GM03348 (cell line): ENCODE results near the gene SCN10A.

Experiments
- DNase-seq: peaks from one replicate; pipeline ENCODE4 v3.0.0; 2012; ENCODE audit warnings: low spot score

The SCN10A gene

DNA sequence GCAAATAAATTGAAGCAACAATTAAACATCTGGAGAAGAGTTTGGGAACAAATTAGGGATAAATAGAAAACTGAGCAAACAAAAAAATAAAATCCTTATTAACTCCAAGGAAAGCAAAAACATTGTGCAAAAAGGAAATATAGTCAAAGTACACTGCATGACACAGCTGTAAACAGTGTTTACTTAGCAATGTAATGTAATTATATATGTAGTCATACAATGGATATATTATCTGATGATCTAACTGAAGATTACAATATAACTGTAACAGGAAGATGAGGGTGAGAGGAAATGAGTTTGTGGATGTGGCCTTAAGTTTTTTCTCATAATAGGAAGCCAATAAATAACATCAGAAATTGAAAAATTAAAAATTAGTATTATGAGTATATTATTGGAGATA, 42.5 kb downstream of the SCN10A start:
- no peak for DNase-seq

DNA sequence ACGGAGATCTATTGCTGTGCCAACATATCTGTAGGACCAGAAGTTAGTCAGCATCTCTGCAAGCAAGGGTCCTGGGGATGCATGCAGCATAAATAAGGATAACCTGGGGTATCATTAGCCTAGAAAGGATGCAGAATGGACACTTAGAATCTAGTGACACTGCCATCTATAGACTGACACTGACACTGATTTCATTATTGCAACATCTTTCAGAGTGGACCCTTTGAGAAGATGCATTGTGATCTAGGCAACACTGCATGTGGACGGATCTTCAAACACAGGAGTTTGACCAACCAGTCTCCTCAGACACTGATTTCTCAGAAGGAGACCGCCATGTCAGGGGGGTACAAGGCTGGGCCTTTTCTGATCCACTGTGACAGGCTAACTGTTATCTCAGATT, 52.4 kb downstream of the SCN10A start:
- DNase-seq = no peak

DNA sequence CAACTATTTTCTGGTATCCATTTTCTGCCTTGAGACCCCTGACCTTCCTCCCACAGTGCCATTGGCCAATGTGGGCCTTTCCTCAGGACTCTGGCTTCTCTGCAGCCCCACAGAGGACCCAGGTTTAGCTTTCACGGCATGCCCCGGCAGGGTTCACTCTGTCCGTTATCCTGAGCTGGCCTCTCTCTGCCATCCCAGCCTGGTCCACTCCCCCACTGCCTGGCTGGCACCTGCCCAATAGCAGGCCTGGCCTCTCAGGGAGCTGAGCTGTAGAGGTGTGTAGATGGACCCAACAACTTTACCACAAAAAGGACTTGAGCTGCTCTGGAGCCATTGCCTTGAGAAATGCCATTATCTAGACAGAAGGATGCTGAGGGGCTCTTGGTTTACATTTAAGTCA, 57.5 kb downstream of the SCN10A start:
- DNase-seq = no peak

- no peak for DNase-seq
These were observed 58.3 kb downstream of the SCN10A start for GRCh38 chr3:38757721-38758120.

DNA sequence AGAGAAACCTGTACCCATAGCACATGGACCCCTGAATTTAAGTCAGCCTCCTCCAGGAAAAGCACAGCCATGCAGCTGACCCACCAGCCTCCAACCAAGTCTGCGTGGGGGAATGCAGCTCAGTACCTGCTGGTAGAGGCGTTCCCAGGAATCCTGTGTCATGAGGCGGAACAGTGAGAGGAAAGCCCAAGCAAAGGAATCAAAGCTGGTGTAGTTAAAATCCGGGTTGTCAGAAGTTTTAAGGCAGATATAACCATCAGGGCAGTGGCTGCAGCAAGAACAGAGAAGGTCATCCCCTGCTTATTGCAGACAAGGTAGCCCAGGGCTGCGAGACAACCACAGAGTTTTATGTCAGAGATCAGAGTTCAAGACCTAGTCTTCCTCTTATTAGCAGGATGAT, 59.1 kb downstream of the SCN10A start:
- DNase-seq = no peak

GRCh38 chr3:38755130-38755529, 60.9 kb downstream of the SCN10A start:
- DNase-seq = no peak

DNA sequence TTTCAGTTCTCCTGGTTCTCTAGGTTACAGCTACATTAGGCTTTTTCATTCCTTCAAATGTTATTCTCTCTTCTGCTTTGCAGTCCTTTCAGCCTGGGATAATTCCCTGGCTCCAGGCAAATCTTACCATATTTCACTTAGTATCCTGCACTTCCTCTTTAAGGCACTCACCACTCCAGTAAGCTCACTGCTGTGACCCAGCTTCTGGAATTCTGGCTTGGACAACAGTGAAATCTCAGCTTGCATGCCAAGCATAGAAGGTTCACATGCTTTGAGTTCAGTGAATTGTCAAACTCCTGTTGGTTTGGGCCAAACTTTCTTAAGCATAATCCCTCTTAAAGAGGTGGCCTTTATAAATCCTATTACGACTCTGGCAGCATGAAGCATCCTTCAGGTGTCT, 69.4 kb downstream of the SCN10A start:
- no peak for DNase-seq

GRCh38 chr3:38743043-38743442, 73.0 kb downstream of the SCN10A start:
- no peak for DNase-seq

- DNase-seq = no peak
These were observed 73.5 kb downstream of the SCN10A start for GRCh38 chr3:38742550-38742949.

DNA sequence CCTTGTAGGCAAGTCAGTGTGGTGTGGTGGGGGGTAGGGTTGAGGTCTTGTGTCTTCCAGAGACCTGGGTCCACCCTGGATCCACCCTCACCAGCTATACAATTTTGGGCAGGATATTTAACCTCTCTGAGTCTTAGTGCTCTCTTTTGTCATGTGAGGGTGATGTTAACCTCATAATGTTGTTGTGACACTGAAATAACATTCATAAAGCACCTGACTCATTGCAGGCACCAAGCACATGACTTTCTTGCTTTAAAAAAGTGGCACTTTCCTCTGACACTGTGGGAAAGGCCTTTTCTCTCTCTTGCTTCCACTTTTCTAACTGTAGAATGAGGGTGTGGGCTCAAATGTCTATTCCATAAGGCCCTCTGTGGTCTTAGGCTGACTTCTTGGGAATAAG, 75.5 kb downstream of the SCN10A start:
- no peak for DNase-seq

- no peak for DNase-seq
These were observed 76.1 kb downstream of the SCN10A start for GRCh38 chr3:38739931-38740330.

- DNase-seq = no peak
These were observed 76.7 kb downstream of the SCN10A start for GRCh38 chr3:38739396-38739689.

DNA sequence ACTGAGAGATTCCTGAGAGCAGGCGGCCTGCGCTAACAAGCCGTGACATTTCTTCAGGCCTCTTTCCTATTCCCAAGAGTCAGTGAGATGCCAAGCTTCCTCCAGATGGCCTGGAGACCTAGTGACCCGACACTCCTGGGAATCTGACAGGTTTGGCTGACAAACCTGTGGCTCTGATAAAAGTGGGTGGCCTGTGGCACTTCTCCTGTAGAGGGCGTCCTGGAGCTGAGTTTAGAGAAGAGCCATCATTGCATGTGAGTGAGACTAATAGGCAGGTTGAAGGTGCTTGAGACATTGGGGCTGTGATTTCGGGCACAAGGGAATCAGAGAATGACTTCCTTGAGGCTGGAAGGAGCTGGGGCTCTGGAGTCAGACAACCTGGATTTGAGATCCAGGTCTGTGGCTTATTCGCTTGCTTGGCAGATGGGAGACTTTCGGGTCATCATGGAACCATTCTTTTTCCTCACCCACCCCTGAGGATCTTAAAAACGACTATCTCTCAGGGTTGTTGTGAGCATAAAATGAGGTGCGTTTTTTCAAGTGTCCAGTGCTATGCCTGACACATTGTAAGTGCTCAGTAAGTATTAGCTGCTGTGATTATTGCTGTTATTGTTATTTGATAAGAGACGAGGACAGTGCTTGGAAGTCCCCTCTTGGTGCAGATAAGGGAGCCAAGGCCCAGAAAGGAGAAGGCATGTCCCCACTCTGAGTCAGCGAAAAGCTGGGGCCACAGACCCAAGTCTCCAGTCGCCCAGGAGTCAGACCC, 77.2 kb downstream of the SCN10A start:
- peak; percentile 39 for DNase-seq

- no peak for DNase-seq
These were observed 84.5 kb downstream of the SCN10A start for GRCh38 chr3:38731522-38731921.

GRCh38 chr3:38730281-38730680, 85.7 kb downstream of the SCN10A start:
- no peak for DNase-seq

DNA sequence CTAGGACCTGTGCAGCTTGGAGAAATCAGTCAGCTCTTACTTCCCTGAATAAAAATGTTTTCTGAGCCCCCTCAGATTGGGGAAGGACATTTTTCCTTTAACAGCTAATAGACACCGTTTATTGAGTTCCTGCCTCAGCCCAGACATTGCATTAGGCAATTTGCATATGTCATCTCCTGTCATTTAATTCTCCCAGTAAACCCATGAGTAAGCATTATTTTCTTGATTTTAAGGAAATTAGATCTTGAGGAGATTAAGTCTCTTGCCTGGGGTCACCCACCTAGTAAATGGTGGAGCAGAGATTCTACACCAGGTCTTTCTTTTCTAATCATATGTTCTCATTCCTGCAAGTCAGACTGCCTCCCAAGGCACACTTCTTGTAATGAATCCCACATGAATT, 88.0 kb downstream of the SCN10A start:
- DNase-seq = no peak

DNA sequence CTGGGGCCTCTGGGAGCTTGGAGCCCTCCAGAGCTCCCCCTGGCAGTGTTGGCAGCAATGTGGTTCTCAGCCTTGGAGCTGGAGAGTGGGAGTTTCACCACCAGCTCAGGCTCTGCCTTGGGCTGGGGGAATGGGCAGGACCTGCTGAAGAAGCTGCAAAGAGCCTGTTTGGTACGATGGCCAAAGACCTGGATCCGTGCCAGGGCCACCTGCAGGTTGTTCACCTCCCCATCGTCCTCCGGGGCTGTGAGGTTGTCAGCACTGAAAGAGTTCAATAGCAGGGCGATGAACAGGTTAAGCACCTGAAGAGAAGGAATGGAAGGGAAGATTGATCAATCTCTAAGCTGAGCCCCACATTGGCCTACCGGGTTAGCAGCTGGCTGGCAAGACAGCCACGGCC, 89.3 kb downstream of the SCN10A start:
- DNase-seq = no peak

- no peak for DNase-seq
These were observed 90.1 kb downstream of the SCN10A start for GRCh38 chr3:38725726-38726419.

- DNase-seq = no peak
These were observed 91.7 kb downstream of the SCN10A start for GRCh38 chr3:38724392-38724736.

- no peak for DNase-seq
These were observed 92.2 kb downstream of the SCN10A start for GRCh38 chr3:38723569-38724391.

DNA sequence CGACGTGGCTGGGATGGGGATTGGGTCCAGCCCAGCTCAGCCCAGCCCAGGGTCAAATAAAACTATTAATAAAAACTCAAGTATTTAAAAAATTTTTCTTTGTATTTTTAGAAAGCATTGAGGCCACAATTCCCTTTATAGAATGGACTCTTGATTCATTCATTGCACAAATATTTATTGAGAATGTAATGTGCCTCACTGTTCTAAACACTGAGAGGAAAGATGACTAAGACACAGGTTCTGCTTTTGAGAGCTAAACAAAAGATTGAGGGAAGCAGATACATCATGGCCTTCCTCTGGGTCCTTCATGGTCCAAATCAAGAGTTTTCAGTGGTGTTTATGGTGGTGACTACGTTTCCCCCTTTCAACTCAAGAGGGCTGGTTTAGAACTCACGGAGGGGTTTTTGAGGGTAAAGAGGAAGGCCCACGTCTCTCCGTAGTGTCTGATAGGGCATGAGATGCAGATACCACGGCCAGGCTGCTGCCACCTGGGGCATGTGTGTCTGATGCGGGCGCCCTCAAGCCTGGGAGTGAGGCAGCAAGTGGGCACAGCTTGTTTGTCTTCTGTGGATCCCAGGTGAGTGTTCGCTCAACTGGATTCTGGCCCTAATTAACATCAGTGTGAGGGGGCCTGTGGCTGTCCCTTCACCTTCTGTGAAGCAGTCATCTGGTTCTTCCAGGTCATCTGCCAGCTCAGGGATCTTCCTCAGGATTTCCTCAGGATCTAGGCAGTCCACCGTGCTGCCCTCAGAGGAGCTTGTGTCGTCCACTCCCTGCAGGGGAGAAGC, 93.0 kb downstream of the SCN10A start:
- peak; percentile 27 for DNase-seq

DNA sequence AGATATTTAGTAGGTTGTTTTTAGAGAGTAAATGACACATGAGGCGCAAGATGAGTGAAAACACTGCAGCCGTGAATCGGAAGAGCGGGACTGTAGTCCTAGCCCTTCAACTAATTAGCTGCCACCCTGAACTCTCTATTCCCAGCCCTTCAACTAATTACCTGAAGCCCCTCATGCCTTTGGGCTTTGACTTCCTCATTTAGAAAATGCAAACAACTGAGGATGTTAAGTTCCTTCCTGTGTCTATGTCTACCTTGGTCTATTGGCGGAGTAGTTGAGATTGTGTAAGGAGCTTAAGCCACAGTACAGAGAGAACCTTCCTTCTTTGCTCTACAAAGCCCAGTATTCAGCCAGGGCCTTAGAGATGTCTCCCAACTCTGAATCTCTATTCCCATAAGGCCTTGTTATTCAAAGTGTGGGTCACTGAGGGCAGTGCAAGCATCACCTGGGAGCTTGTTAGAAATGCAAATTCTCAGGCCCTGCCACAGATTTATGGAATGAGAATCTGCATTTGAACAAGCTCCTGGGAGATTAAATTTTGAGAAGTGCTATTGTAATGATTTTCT, 94.7 kb downstream of the SCN10A start:
- no peak for DNase-seq
